Fibroblast of skin of abdomen (primary cell): ENCODE measurements around the gene KCNV2. TPM values are rescaled to one million over a fixed set of nuclear protein-coding genes. Genes with fewer than 3 reads are reported as not detected.
"Not testable (repeated sequence)": the region's sequence is repeated elsewhere in the genome, so short reads cannot be mapped to it uniquely, and the experiment has no call there.

Source experiments
- DNase-seq: peaks from one replicate; pipeline ENCODE4 v3.0.0-alpha.2; 2013
- polyA plus RNA-seq, 2 experiments: library from polyadenylated mRNA; unstranded; fragments of 120-200 nt; gene quantifications; one replicate each; pipeline ENCODE4 v1.2.1, GENCODE V29; 2013; ENCODE audit not compliant: insufficient read length in 2 of 2

The KCNV2 gene
- polyA plus RNA-seq (2013, experiment 1 of 2; ENCODE audit: insufficient read length), result 0.09 TPM
- polyA plus RNA-seq (2013, experiment 2 of 2; ENCODE audit: insufficient read length), result 0.09 TPM

- DNase-seq, result no peak
Measured at GRCh38 chr9:2717385-2717784, at the start of gene KCNV2. KCNV2 (plus strand) TSS chr9:2717510; CDS start chr9:2717740, 230 bp downstream.

GRCh38 chr9:2673161-2673560 is 44.1 kb upstream of the KCNV2 start:
- no peak for DNase-seq

- no peak for DNase-seq
Measured at GRCh38 chr9:2674141-2674824, 43.0 kb upstream of the KCNV2 start.

GRCh38 chr9:2675834-2676233 is 41.5 kb upstream of the KCNV2 start:
- no peak for DNase-seq

- no peak for DNase-seq
Measured at GRCh38 chr9:2676466-2676865, 40.8 kb upstream of the KCNV2 start.

- no peak for DNase-seq
Measured at GRCh38 chr9:2677915-2678889, 39.1 kb upstream of the KCNV2 start.

GRCh38 chr9:2679011-2679410 is 38.3 kb upstream of the KCNV2 start:
- no peak for DNase-seq

- no peak for DNase-seq
Measured at GRCh38 chr9:2681981-2682380, 35.3 kb upstream of the KCNV2 start.

GRCh38 chr9:2686911-2687310 is 30.4 kb upstream of the KCNV2 start:
- DNase-seq, result no peak

GRCh38 chr9:2688636-2689035 is 28.7 kb upstream of the KCNV2 start:
- no peak for DNase-seq

GRCh38 chr9:2691212-2691611 is 26.1 kb upstream of the KCNV2 start:
- DNase-seq, result peak; percentile 13

- DNase-seq, result peak; percentile 54
Measured at GRCh38 chr9:2691626-2692025, 25.7 kb upstream of the KCNV2 start.

GRCh38 chr9:2693056-2693455 is 24.3 kb upstream of the KCNV2 start:
- no peak for DNase-seq

- no peak for DNase-seq
Measured at GRCh38 chr9:2697492-2697891, 19.8 kb upstream of the KCNV2 start.

- DNase-seq, result no peak
Measured at GRCh38 chr9:2700398-2700797, 16.9 kb upstream of the KCNV2 start.

GRCh38 chr9:2700909-2701550 is 16.3 kb upstream of the KCNV2 start:
- no peak for DNase-seq

- DNase-seq, result peak; percentile 22
Measured at GRCh38 chr9:2704504-2704903, 12.8 kb upstream of the KCNV2 start.

- DNase-seq, result not testable (repeated sequence)
Measured at GRCh38 chr9:2707256-2707655, 10.1 kb upstream of the KCNV2 start.

- peak; percentile 24 for DNase-seq
Measured at GRCh38 chr9:2709645-2710101, 7.6 kb upstream of the KCNV2 start.

- no peak for DNase-seq
Measured at GRCh38 chr9:2711716-2712115, 5.6 kb upstream of the KCNV2 start.

GRCh38 chr9:2718001-2718697 is 839 bp downstream of the KCNV2 start:
- DNase-seq, result no peak

GRCh38 chr9:2718698-2719033 is 1.4 kb downstream of the KCNV2 start:
- no peak for DNase-seq
